ENCODE data around the gene FOXP1.

DNA sequence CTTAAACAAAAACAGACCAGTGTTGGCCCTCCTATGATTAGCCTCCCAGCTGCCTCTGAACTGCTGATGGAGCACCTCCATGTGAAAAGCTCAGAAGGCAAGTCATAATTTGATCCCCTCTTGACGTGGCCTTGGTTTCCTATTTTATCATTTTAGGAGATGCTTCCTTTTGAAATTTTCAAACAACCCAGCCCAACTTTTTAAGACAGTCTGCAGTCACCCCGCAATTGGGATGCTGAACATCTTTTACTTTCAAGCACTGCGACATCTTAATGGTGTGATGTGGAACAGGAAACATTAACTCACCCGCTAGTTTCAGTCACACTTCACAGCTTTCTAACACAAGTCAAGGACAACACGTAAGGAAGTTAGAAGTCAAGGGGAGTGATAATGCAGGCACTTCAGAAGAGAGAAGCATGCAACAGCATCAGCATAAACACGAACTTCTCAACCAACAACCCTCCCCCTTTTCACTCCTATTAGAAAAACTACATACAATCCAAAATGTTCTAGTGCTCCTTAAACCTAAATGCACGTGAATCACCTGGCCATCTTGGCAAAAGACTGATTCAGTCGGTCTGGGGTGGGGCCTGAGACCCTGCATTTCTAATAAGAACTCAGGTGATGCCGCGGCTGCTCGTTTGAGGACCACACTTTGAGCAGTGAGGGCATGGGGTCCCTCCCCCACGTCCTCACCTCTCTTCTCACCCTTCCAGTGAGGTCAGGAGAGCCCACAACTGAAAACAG lies 161.5 kb downstream of the FOXP1 start:
- TF ChIP-seq, protein P1, sequence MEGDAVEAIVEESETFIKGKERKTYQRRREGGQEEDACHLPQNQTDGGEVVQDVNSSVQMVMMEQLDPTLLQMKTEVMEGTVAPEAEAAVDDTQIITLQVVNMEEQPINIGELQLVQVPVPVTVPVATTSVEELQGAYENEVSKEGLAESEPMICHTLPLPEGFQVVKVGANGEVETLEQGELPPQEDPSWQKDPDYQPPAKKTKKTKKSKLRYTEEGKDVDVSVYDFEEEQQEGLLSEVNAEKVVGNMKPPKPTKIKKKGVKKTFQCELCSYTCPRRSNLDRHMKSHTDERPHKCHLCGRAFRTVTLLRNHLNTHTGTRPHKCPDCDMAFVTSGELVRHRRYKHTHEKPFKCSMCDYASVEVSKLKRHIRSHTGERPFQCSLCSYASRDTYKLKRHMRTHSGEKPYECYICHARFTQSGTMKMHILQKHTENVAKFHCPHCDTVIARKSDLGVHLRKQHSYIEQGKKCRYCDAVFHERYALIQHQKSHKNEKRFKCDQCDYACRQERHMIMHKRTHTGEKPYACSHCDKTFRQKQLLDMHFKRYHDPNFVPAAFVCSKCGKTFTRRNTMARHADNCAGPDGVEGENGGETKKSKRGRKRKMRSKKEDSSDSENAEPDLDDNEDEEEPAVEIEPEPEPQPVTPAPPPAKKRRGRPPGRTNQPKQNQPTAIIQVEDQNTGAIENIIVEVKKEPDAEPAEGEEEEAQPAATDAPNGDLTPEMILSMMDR (optimal IDR thresholded peaks at IDR 0.05 in 1 of 3, IDR thresholded peaks at IDR 0.05 in 1 of 3, conservative IDR thresholded peaks at IDR 0.05 in 1 of 3; ENCODE audit: extremely low read depth in 1 of 3, insufficient read depth in 2 of 3, low read length in 3 of 3), result no peak
- TF ChIP-seq EZH2 (IDR thresholded peaks at IDR 0.05; ENCODE audit: low read length), result no peak

All from keratinocyte (primary cell).